CD4-positive, alpha-beta T cell (primary cell): Measurements from ENCODE around the gene STX16. TPM values are rescaled to one million over a fixed set of nuclear protein-coding genes. Genes with fewer than 3 reads are reported as not detected.
A peak's percentile ranks its signal among the peaks of the same experiment; 100 is the strongest.

Experiments used
- ATAC-seq: fragments of 200-7000 bp; cut with Tn5 transposase; one replicate; pipeline ENCODE4 v1.10.0; 2022; ENCODE audit warnings: mild to moderate bottlenecking; ENCODE audit not compliant: poor library complexity
- CTCF ChIA-PET: fragments of 350-600 bp; sonication (Branson Sonifier 250); formaldehyde crosslinking; loops from one replicate; lab custom pipeline; 2021; ENCODE audit warnings: antibody characterized with exemption, inconsistent platforms; lab: Charles Lee
- POLR2A ChIA-PET: fragments of 350-600 bp; sonication (Branson Sonifier 250); formaldehyde crosslinking; loops from one replicate; lab custom pipeline; 2021; ENCODE audit warnings: antibody characterized with exemption, inconsistent platforms; lab: Charles Lee
- DNase-seq, 14 experiments: peaks; one replicate each; pipeline ENCODE4 v3.0.0-alpha.2; 2013 to 2020; ENCODE audit warnings: mixed read lengths in 2 of 14
- H3K27ac ChIP-seq, 2 donors: one replicate each; pipeline versions ENCODE4 v1.5.1 to v1.7.0; 2013; ENCODE audit warnings: low read length in 2 of 2, low read depth in 1 of 2, mild to moderate bottlenecking in 1 of 2
- H3K27me3 ChIP-seq, 2 experiments: 1 replicate in 1 of 2; 2 replicates in 1 of 2; pipeline versions ENCODE4 v1.6.1 to v1.7.0; 2013; ENCODE audit warnings: low read length in 2 of 2, control low read depth in 1 of 2, mild to moderate bottlenecking in 1 of 2, moderate library complexity in 1 of 2; ENCODE audit not compliant: insufficient read depth in 2 of 2, control insufficient read depth in 1 of 2
- H3K36me3 ChIP-seq: one replicate; pipeline ENCODE4 v1.6.1; 2013; ENCODE audit warnings: low read length, control low read depth; ENCODE audit not compliant: insufficient read depth
- H3K4me1 ChIP-seq: one replicate; pipeline ENCODE4 v1.6.1; 2013; ENCODE audit warnings: low read length, control low read depth; ENCODE audit not compliant: insufficient read depth
- H3K4me3 ChIP-seq: one replicate; pipeline ENCODE4 v1.5.1; 2013; ENCODE audit warnings: mild to moderate bottlenecking, low read length, moderate library complexity
- H3K9me3 ChIP-seq, 2 experiments: 1 replicate in 1 of 2; 2 replicates in 1 of 2; pipeline versions ENCODE4 v1.6.1 to v1.7.0; 2013; ENCODE audit warnings: low read length in 2 of 2, mild to moderate bottlenecking in 2 of 2, control low read depth in 1 of 2, moderate library complexity in 1 of 2; ENCODE audit not compliant: control insufficient read depth in 1 of 2, insufficient read depth in 1 of 2
- H3K27ac Mint-ChIP-seq: one replicate; pipeline ENCODE4 v1.8.0; 2020; ENCODE audit warnings: mixed read lengths
- H3K27me3 Mint-ChIP-seq: one replicate; pipeline ENCODE4 v1.8.0; 2021; ENCODE audit warnings: mixed read lengths
- H3K36me3 Mint-ChIP-seq: one replicate; pipeline ENCODE4 v1.8.0; 2021; ENCODE audit warnings: low read depth, mixed read lengths
- H3K4me1 Mint-ChIP-seq: one replicate; pipeline ENCODE4 v1.8.0; 2021; ENCODE audit warnings: low read depth, mixed read lengths
- H3K4me3 Mint-ChIP-seq: one replicate; pipeline ENCODE4 v1.8.0; 2020; ENCODE audit warnings: mild to moderate bottlenecking, mixed read lengths
- H3K9me3 Mint-ChIP-seq: one replicate; pipeline ENCODE4 v1.8.0; 2020; ENCODE audit warnings: mixed read lengths
- intact Hi-C, 2 experiments: fragments of 100-400 bp; cut with DNase I in 1 of 2; cut with micrococcal nuclease in 1 of 2; formaldehyde crosslinking; loops; one replicate each; pipeline versions ENCODE4 v1.15.1 to v1.9.0; 2023 to 2025; cut with DNase I, micrococcal nuclease
- total RNA-seq, 174 experiments: library from RNA in 2 of 174; stranded (reverse) in 2 of 174; gene quantifications; one replicate each; pipeline ENCODE4 v1.2.3 and lab custom pipeline; 2021 to 2026
- TF ChIP-seq, protein P1 (sequence below): fragments of 200-600 bp; IDR thresholded peaks from one replicate; pipeline ENCODE4 v1.8.0; 2022; ENCODE audit warnings: antibody characterized with exemption, mild to moderate bottlenecking

The STX16 gene
- total RNA-seq, 2 experiments from 2014 or later: 179 to 181 TPM

DNA sequence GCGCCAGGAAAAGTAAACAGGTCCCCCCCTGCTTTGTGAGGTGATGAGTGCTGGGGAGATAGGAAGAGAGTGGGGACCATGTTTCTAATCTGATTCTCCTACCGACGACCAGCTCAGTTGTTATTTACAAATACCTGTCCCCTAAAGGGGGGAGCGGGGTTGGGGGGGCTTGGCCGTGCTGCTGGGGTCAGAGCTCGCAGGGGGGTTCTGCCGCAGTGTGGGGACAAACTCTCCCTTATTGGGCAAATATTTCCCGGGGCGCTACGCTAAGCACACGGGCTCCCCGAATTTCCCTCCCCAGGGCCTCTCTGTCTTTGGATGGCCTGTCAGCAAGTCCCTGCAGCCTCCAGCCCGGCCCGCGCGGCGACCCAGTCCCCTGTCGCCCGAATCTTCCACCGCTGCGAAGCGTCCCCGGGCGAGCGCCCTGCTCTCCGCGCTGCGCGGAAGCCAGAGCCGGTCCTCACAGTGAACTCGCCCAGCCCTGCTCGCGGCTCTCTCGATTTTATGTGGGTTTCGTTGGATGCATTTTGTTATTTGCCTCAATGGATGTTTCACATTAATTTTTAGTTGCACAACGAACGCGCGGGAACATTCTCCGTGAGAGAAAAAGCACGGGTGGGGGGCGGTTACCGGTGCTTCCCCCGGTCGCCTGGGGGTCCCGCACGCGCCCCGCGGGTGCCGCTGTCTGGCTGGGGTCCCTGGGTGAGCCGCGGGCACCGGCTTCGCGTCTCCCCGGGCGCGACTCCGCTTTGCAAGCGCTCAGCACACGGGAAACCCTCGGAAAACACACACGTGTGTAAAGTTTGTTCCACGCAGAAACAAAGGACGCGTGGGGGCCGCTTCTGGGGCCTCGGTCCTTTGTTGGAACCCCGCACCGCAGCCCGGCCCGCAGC, 1.5 kb upstream of the STX16 start:
- Mint-ChIP-seq H3K36me3 (peaks cover 28% of the 10 kb centered on the region), H3K27ac (peak overlapping the region; percentile 61), H3K9me3 (no peaks in the 10 kb centered on the region), H3K27me3 (no peaks in the 10 kb centered on the region), H3K4me3 (peak overlapping the region; percentile 90), H3K4me1 (peaks cover 17% of the 10 kb centered on the region)
- H3K4me3 ChIP-seq: peak overlapping the region; percentile 74
- intact Hi-C loops: loop anchor here (2.0 to 10.0 kb wide), 21 partner anchors 188 to 1297 kb away; partner anchors contain the start of genes PRELID3B (in 2 of the 2), GNAS (in 1 of the 2), GNAS-AS1 (in 1 of the 2) and NELFCD (in 1 of the 2)
- H3K4me1 ChIP-seq: peaks cover 28% of the 10 kb centered on the region
- H3K36me3 ChIP-seq: no peaks in the 10 kb centered on the region
- ChIA-PET CTCF (interaction anchor here (0.6 to 3.4 kb wide), 12 partner anchors 11 to 342 kb away, joined by 3 to 62 read pairs (median 6); partner anchors contain the start of gene NPEPL1), POLR2A (interaction anchor here (0.6 to 4.6 kb wide), 6 partner anchors 9 to 240 kb away, joined by 3 to 99 read pairs (median 8); partner anchors contain the start of gene NPEPL1)
- H3K27me3 ChIP-seq: no peaks in the 10 kb centered on the region
- ATAC-seq (no peak), DNase-seq (peak in 9 of 14 experiments; percentile 21 to 66 (median 28))
- no peaks in the 10 kb centered on the region for H3K9me3 ChIP-seq
- H3K27ac ChIP-seq: peak overlapping the region; percentile 46 to 58
- TF ChIP-seq, protein P1, sequence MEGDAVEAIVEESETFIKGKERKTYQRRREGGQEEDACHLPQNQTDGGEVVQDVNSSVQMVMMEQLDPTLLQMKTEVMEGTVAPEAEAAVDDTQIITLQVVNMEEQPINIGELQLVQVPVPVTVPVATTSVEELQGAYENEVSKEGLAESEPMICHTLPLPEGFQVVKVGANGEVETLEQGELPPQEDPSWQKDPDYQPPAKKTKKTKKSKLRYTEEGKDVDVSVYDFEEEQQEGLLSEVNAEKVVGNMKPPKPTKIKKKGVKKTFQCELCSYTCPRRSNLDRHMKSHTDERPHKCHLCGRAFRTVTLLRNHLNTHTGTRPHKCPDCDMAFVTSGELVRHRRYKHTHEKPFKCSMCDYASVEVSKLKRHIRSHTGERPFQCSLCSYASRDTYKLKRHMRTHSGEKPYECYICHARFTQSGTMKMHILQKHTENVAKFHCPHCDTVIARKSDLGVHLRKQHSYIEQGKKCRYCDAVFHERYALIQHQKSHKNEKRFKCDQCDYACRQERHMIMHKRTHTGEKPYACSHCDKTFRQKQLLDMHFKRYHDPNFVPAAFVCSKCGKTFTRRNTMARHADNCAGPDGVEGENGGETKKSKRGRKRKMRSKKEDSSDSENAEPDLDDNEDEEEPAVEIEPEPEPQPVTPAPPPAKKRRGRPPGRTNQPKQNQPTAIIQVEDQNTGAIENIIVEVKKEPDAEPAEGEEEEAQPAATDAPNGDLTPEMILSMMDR: no peak

DNA sequence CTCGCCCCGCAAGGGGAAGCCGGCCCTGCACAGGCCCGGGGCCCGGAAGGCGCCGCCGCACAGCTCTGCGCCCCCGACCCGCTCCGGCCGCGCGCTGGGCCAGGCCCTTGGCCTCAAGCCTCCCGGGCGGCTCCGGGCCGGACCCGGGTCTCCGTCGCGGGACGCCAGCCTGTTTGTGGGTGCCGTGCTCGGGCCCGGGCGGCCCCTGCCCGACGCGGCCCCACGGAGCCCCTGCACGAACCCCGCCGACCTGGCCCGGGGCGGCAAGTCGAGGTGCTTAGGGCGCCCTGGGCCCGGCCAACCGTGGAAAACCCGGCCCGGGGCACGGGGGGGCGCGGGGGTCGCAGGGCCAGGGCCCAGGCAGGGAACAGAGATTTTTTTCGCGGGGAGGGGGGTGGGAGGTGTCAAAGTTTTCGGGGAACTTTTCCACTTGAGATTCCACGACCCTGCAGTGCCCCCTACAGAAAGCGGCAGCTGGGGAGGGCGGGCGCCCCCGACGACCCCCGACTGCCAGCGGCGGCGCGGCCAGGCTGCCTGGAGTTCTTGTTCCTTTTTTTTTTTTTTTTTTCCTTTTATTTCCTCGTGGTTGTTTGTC, 805 bp upstream of the STX16 start:
- Mint-ChIP-seq H3K9me3 (no peaks in the 10 kb centered on the region), H3K36me3 (peaks cover 30% of the 10 kb centered on the region), H3K4me3 (peak overlapping the region; percentile 99), H3K27me3 (no peaks in the 10 kb centered on the region), H3K27ac (peak overlapping the region; percentile 100), H3K4me1 (peaks cover 21% of the 10 kb centered on the region)
- H3K27me3 ChIP-seq: no peaks in the 10 kb centered on the region
- TF ChIP-seq, protein P1: peak; percentile 87
- H3K4me1 ChIP-seq: peaks cover 30% of the 10 kb centered on the region
- peak overlapping the region; percentile 91 to 93 for H3K27ac ChIP-seq
- intact Hi-C loops: loop anchor here (2.0 to 10.0 kb wide), 18 partner anchors 187 to 1298 kb away; partner anchors contain the start of genes PRELID3B (in 2 of the 2), GNAS (in 1 of the 2), GNAS-AS1 (in 1 of the 2) and NELFCD (in 1 of the 2)
- H3K9me3 ChIP-seq: no peaks in the 10 kb centered on the region
- H3K36me3 ChIP-seq: peaks cover 3% of the 10 kb centered on the region
- peak in 13 of 14 experiments; percentile 32 to 78 (median 39) for DNase-seq
- ATAC-seq: peak; percentile 6
- ChIA-PET CTCF (interaction anchor here (0.6 to 3.4 kb wide), 31 partner anchors 10 to 1291 kb away, joined by 3 to 62 read pairs (median 4); partner anchors contain the start of genes GNAS and NPEPL1), POLR2A (interaction anchor here (1.0 to 4.6 kb wide), 19 partner anchors 10 to 1260 kb away, joined by 3 to 99 read pairs (median 6); partner anchors contain the start of genes GNAS, GNAS-AS1, NPEPL1 and VAPB)
- peak overlapping the region; percentile 74 for H3K4me3 ChIP-seq

DNA sequence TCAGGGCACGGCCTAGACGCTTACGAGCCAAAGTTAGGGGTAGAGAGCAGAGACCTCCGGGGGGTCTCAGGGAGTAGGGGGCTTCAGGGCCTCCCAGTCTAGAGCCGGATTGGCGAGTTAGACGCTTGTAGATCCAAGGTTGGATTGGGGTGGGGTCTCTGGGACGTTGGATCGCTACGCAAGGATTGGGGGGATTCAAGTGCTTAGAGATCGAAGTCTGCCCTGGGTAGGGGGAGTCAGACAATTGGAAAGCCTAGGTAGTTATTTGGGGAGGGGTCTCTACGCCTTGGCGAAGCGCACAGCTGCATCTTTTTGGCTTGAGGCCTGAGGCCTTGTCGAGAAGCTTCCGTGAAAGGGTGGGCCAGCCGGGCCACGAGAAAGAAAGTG, 469 bp downstream of the STX16 start:
- no peaks in the 10 kb centered on the region for H3K27me3 ChIP-seq
- DNase-seq: peak in 2 of 14 experiments; percentile 22 to 44
- H3K4me1 ChIP-seq: peaks cover 40% of the 10 kb centered on the region
- no peaks in the 10 kb centered on the region for H3K9me3 ChIP-seq
- peaks cover 34% of the 10 kb centered on the region for H3K4me1 Mint-ChIP-seq
- H3K9me3 Mint-ChIP-seq: no peaks in the 10 kb centered on the region
- peaks cover 35% of the 10 kb centered on the region for H3K36me3 Mint-ChIP-seq
- no peak for ATAC-seq
- H3K36me3 ChIP-seq: peaks cover 5% of the 10 kb centered on the region
- H3K4me3 ChIP-seq: peak overlapping the region; percentile 74
- TF ChIP-seq, protein P1: no peak
- peak overlapping the region; percentile 100 for H3K27ac Mint-ChIP-seq
- intact Hi-C loops: loop anchor here (1.0 to 10.0 kb wide), 19 partner anchors 41 to 1299 kb away; partner anchors contain the start of genes PRELID3B (in 2 of the 2), GNAS (in 1 of the 2), GNAS-AS1 (in 1 of the 2) and NELFCD (in 1 of the 2)
- peak overlapping the region; percentile 99 for H3K4me3 Mint-ChIP-seq
- peak overlapping the region; percentile 91 to 93 for H3K27ac ChIP-seq
- CTCF ChIA-PET: interaction anchor here (0.5 to 3.4 kb wide), 16 partner anchors 9 to 1267 kb away, joined by 3 to 62 read pairs (median 5); partner anchors contain the start of genes GNAS and NPEPL1
- POLR2A ChIA-PET: interaction anchor here (0.5 to 4.6 kb wide), 29 partner anchors 9 to 1288 kb away, joined by 3 to 99 read pairs (median 4); partner anchors contain the start of genes ATP5F1E, FAM217B, GNAS and GNAS-AS1
- H3K27me3 Mint-ChIP-seq: no peaks in the 10 kb centered on the region
